CD14-positive monocyte (primary cell): ENCODE results near the gene TMEM106B. TPM values are rescaled to one million over a fixed set of nuclear protein-coding genes. Genes with fewer than 3 reads are reported as not detected.

ENCODE experiments used
- DNase-seq, 3 donors: peaks; one replicate each; pipeline ENCODE4 v3.0.0-alpha.2; 2011 to 2022
- H2AFZ ChIP-seq: 2 replicates; pipeline ENCODE4 v1.6.0; 2012; ENCODE audit warnings: mild to moderate bottlenecking, low read depth, low read length, inconsistent platforms; ENCODE audit not compliant: insufficient read depth, poor library complexity, severe bottlenecking
- H3K27ac ChIP-seq, 2 donors: 1 replicate in 1 of 2; 2 replicates in 1 of 2; pipeline ENCODE4 v1.5.1; 2012 to 2013; ENCODE audit warnings: low read length in 2 of 2, control low read depth in 1 of 2, inconsistent platforms in 1 of 2, low read depth in 1 of 2, mild to moderate bottlenecking in 1 of 2
- H3K27me3 ChIP-seq, 2 donors: one replicate each; pipeline versions ENCODE4 v1.6.0 to v1.6.1; 2011 to 2013; ENCODE audit warnings: low read length in 2 of 2; ENCODE audit not compliant: control insufficient read depth in 2 of 2, insufficient read depth in 2 of 2
- H3K36me3 ChIP-seq, 2 donors: replicated peaks in 1 of 2; 1 replicate in 1 of 2; 2 replicates in 1 of 2; pipeline versions ENCODE4 v1.5.1 to v1.6.1; 2012 to 2013; ENCODE audit warnings: low read length in 2 of 2, control low read depth in 1 of 2, inconsistent platforms in 1 of 2, mild to moderate bottlenecking in 1 of 2; ENCODE audit not compliant: insufficient read depth in 2 of 2, control insufficient read depth in 1 of 2
- H3K4me1 ChIP-seq, 2 donors: 1 replicate in 1 of 2; 2 replicates in 1 of 2; pipeline versions ENCODE4 v1.5.1 to v1.6.1; 2012 to 2013; ENCODE audit warnings: low read length in 2 of 2, control low read depth in 1 of 2, inconsistent platforms in 1 of 2, mild to moderate bottlenecking in 1 of 2, moderate library complexity in 1 of 2; ENCODE audit not compliant: insufficient read depth in 2 of 2, control insufficient read depth in 1 of 2
- H3K4me2 ChIP-seq: replicated peaks from 2 replicates; pipeline ENCODE3; 2012; ENCODE audit warnings: low read length, moderate library complexity, mild to moderate bottlenecking; ENCODE audit not compliant: poor library complexity, severe bottlenecking; ENCODE audit errors: extremely low read depth
- H3K4me3 ChIP-seq, 3 experiments: fragments of 200-600 bp in 1 of 3; sonication (generic) in 1 of 3; replicated peaks in 1 of 3; 1 replicate in 2 of 3; 2 replicates in 1 of 3; pipeline ENCODE4 v1.5.1; 2011 to 2013; ENCODE audit warnings: low read length in 3 of 3, mild to moderate bottlenecking in 3 of 3, control low read depth in 2 of 3, low read depth in 2 of 3, inconsistent platforms in 1 of 3, moderate library complexity in 1 of 3
- H3K79me2 ChIP-seq: 2 replicates; pipeline ENCODE4 v1.6.0; 2012; ENCODE audit warnings: mild to moderate bottlenecking, control low read depth, inconsistent platforms, low read length, moderate library complexity; ENCODE audit not compliant: insufficient read depth
- H3K9ac ChIP-seq: 2 replicates; pipeline ENCODE4 v1.6.0; 2017; ENCODE audit warnings: low read length, mild to moderate bottlenecking; ENCODE audit not compliant: insufficient read depth, poor library complexity, severe bottlenecking
- H3K9me3 ChIP-seq, 2 donors: replicated peaks in 1 of 2; 1 replicate in 1 of 2; 2 replicates in 1 of 2; pipeline versions ENCODE4 v1.5.1 to v1.6.1; 2012 to 2013; ENCODE audit warnings: low read length in 2 of 2, control low read depth in 1 of 2; ENCODE audit not compliant: control insufficient read depth in 1 of 2, insufficient read depth in 1 of 2
- H4K20me1 ChIP-seq: 2 replicates; pipeline ENCODE4 v1.6.0; 2012; ENCODE audit warnings: mild to moderate bottlenecking, low read length, control low read depth, moderate library complexity; ENCODE audit not compliant: insufficient read depth
- H3K27ac Mint-ChIP-seq, 7 donors: one replicate each; pipeline ENCODE4 v1.8.0; 2020; ENCODE audit warnings: mild to moderate bottlenecking in 7 of 7, mixed read lengths in 7 of 7, moderate library complexity in 6 of 7, inconsistent platforms in 2 of 7
- H3K27me3 Mint-ChIP-seq, 3 donors: one replicate each; pipeline ENCODE4 v1.8.0; 2021 to 2022; ENCODE audit warnings: low read depth in 3 of 3, mild to moderate bottlenecking in 3 of 3, mixed read lengths in 3 of 3, moderate library complexity in 3 of 3, inconsistent platforms in 1 of 3
- H3K36me3 Mint-ChIP-seq, 2 donors: one replicate each; pipeline ENCODE4 v1.8.0; 2020; ENCODE audit warnings: mixed read lengths in 2 of 2, inconsistent platforms in 1 of 2, mild to moderate bottlenecking in 1 of 2
- H3K4me1 Mint-ChIP-seq: one replicate; pipeline ENCODE4 v1.8.0; 2020; ENCODE audit warnings: mild to moderate bottlenecking, mixed read lengths
- H3K4me3 Mint-ChIP-seq, 2 donors: one replicate each; pipeline ENCODE4 v1.8.0; 2020; ENCODE audit warnings: mild to moderate bottlenecking in 2 of 2, mixed read lengths in 2 of 2, moderate library complexity in 1 of 2
- H3K9me3 Mint-ChIP-seq, 7 donors: one replicate each; pipeline ENCODE4 v1.8.0; 2020 to 2022; ENCODE audit warnings: mixed read lengths in 7 of 7, mild to moderate bottlenecking in 6 of 7, moderate library complexity in 6 of 7, inconsistent platforms in 2 of 7
- WGBS: methylation state at CpG from one replicate; pipeline ENCODE4 v1.1.5; 2013; ENCODE audit warnings: missing lambda C conversion rate; ENCODE audit not compliant: insufficient coverage; 5-methylcytosine and 5-hydroxymethylcytosine counted together
- intact Hi-C, 2 donors: fragments of 100-400 bp; cut with micrococcal nuclease; formaldehyde crosslinking; loops; one replicate each; pipeline versions ENCODE4 v1.15.0 to v1.15.1; 2023
- polyA plus RNA-seq, 3 donors: library from polyadenylated mRNA; depleted of rRNA in 1 of 3; unstranded in 2 of 3; stranded (reverse) in 1 of 3; fragments of 300-500 nt in 2 of 3; fragments of >200 nt in 1 of 3; fragmentation: Illumina TruSeq in 2 of 3; gene quantifications; 1 replicate in 2 of 3; 2 replicates in 1 of 3; pipeline ENCODE4 v1.2.3, GENCODE V29; 2012 to 2021
- TF ChIP-seq, protein P1 (sequence below): fragments of 200-600 bp; IDR thresholded peaks from one replicate; pipeline ENCODE4 v1.8.0; 2022; ENCODE audit warnings: antibody characterized with exemption, mild to moderate bottlenecking

Gene TMEM106B
- polyA plus RNA-seq, 3 donors = 5.2 to 17.7 (median 11.6) TPM

DNA sequence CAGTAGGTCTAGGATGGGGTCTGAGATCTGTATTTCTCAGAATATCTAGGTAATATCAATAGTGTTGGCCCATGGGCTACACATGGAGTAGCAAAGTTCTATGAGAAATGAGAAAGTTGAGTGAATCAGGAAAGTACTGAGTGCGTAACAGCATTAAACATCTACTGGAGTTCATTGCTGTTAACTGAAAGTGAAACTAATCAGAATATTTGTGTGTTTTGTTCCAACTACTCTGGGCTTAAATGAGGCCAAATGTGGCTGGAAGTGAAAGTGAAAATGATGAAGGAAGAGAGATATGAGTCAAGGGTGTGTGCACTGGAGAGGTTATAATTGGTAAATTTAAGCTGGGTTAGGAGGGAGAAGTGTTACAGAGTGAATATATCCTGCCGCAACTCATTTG is 46.5 kb downstream of the TMEM106B start:
- Mint-ChIP-seq H3K9me3 (peaks cover 0 to 10% (median 0%) of the 10 kb centered on the region in 7 donors), H3K27ac (no peak overlapping the region), H3K36me3 (no peaks in the 10 kb centered on the region), H3K27me3 (peaks cover 0 to 2% (median 1%) of the 10 kb centered on the region in 3 donors), H3K4me1 (no peaks in the 10 kb centered on the region), H3K4me3 (no peak overlapping the region)
- 69% methylated on average over 1 of the region's 2 CpGs for WGBS
- peak overlapping the region in 2 of 3 experiments; percentile 39 to 55 for H3K4me3 ChIP-seq
- DNase-seq = peak; percentile 43 to 59 (median 48)
- no peak overlapping the region for H3K9ac ChIP-seq
- TF ChIP-seq, protein P1, sequence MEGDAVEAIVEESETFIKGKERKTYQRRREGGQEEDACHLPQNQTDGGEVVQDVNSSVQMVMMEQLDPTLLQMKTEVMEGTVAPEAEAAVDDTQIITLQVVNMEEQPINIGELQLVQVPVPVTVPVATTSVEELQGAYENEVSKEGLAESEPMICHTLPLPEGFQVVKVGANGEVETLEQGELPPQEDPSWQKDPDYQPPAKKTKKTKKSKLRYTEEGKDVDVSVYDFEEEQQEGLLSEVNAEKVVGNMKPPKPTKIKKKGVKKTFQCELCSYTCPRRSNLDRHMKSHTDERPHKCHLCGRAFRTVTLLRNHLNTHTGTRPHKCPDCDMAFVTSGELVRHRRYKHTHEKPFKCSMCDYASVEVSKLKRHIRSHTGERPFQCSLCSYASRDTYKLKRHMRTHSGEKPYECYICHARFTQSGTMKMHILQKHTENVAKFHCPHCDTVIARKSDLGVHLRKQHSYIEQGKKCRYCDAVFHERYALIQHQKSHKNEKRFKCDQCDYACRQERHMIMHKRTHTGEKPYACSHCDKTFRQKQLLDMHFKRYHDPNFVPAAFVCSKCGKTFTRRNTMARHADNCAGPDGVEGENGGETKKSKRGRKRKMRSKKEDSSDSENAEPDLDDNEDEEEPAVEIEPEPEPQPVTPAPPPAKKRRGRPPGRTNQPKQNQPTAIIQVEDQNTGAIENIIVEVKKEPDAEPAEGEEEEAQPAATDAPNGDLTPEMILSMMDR = no peak
- H3K4me2 ChIP-seq = peak overlapping the region; percentile 27
- intact Hi-C loops = no loop called here
- no peaks in the 10 kb centered on the region for H3K9me3 ChIP-seq
- H2AFZ ChIP-seq = peak overlapping the region; percentile 38
- no peaks in the 10 kb centered on the region for H3K27me3 ChIP-seq
- peaks cover 9 to 11% of the 10 kb centered on the region in 2 donors for H3K4me1 ChIP-seq
- no peaks in the 10 kb centered on the region for H3K36me3 ChIP-seq
- H3K27ac ChIP-seq = peak overlapping the region in 1 of 2 donors; percentile 66
- H3K79me2 ChIP-seq = no peaks in the 10 kb centered on the region
- no peaks in the 10 kb centered on the region for H4K20me1 ChIP-seq

GRCh38 chr7:12258074-12258473 is 47.0 kb downstream of the TMEM106B start:
- 98% methylated on average over 4 of the region's 4 CpGs for WGBS
- Histone ChIP-seq H3K79me2 (no peaks in the 10 kb centered on the region), H3K27me3 (no peaks in the 10 kb centered on the region), H3K4me2 (peak overlapping the region; percentile 27), H2AFZ (peak overlapping the region; percentile 41), H3K4me1 (peaks cover 9 to 11% of the 10 kb centered on the region in 2 donors), H3K4me3 (peak overlapping the region in 1 of 3 experiments; percentile 55), H3K36me3 (no peaks in the 10 kb centered on the region), H3K27ac (peak overlapping the region in 1 of 2 donors; percentile 66), H3K9ac (no peak overlapping the region), H4K20me1 (no peaks in the 10 kb centered on the region), H3K9me3 (no peaks in the 10 kb centered on the region)
- no peaks in the 10 kb centered on the region for H3K4me1 Mint-ChIP-seq
- peaks cover 0 to 7% (median 0%) of the 10 kb centered on the region in 7 donors for H3K9me3 Mint-ChIP-seq
- H3K27me3 Mint-ChIP-seq = peaks cover 0 to 2% (median 1%) of the 10 kb centered on the region in 3 donors
- TF ChIP-seq, protein P1 = no peak
- H3K36me3 Mint-ChIP-seq = no peaks in the 10 kb centered on the region
- no peak overlapping the region for H3K4me3 Mint-ChIP-seq
- no peak overlapping the region for H3K27ac Mint-ChIP-seq
- DNase-seq = no peak
- intact Hi-C loops = no loop called here
